ENCODE data around the gene CA7. TPM values are rescaled to one million over a fixed set of nuclear protein-coding genes. Genes with fewer than 3 reads are reported as not detected.

Gene CA7
- total RNA-seq, 1 experiment from 2014 or later = not detected

- H3K4me3 Mint-ChIP-seq (ENCODE audit: low read depth, unreplicated experiment) = no peak overlapping the region
- no peak for DNase-seq
- no TSS peak for BruUV-seq (replicated peaks)
- H3K36me3 Mint-ChIP-seq (ENCODE audit: insufficient read depth, unreplicated experiment) = no peaks in the 10 kb centered on the region
- H3K27ac Mint-ChIP-seq (ENCODE audit: unreplicated experiment) = no peak overlapping the region
- H3K9me3 Mint-ChIP-seq (ENCODE audit: low read depth, unreplicated experiment) = no peaks in the 10 kb centered on the region
- CTCF ChIA-PET = interaction anchor here (1.1 kb wide), 1 partner anchor 20 kb away, joined by 4 read pairs; no protein-coding TSS in a partner anchor
- peaks cover 8% of the 10 kb centered on the region for H3K4me1 Mint-ChIP-seq (ENCODE audit: low read depth, unreplicated experiment)
- intact Hi-C loops (cut with micrococcal nuclease; ENCODE audit: unreplicated experiment) = no loop called here
- peaks cover 86% of the 10 kb centered on the region for H3K27me3 Mint-ChIP-seq (ENCODE audit: unreplicated experiment)
- TF ChIP-seq CTCF (IDR thresholded peaks at IDR 0.05; ENCODE audit: unreplicated experiment) = no peak
Measured at GRCh38 chr16:66848172-66848571, 4.0 kb downstream of the CA7 start.

- CTCF ChIA-PET = interaction anchor here (0.6 to 1.2 kb wide), 2 partner anchors 11 to 18 kb away, joined by 3 to 4 read pairs; partner anchors contain the start of gene NAE1
- H3K27me3 Mint-ChIP-seq (ENCODE audit: unreplicated experiment) = peaks cover 86% of the 10 kb centered on the region
Measured at GRCh38 chr16:66849021-66849420, 4.8 kb downstream of the CA7 start.

GRCh38 chr16:66849549-66849948 lies 5.3 kb downstream of the CA7 start:
- no TSS peak for BruUV-seq (replicated peaks)
- intact Hi-C loops (cut with micrococcal nuclease; ENCODE audit: unreplicated experiment) = no loop called here
- Mint-ChIP-seq H3K4me3 (ENCODE audit: low read depth, unreplicated experiment) (no peak overlapping the region), H3K4me1 (ENCODE audit: low read depth, unreplicated experiment) (peaks cover 8% of the 10 kb centered on the region), H3K27me3 (ENCODE audit: unreplicated experiment) (peaks cover 86% of the 10 kb centered on the region), H3K27ac (ENCODE audit: unreplicated experiment) (no peak overlapping the region), H3K36me3 (ENCODE audit: insufficient read depth, unreplicated experiment) (no peaks in the 10 kb centered on the region), H3K9me3 (ENCODE audit: low read depth, unreplicated experiment) (no peaks in the 10 kb centered on the region)
- no peak for TF ChIP-seq CTCF (IDR thresholded peaks at IDR 0.05; ENCODE audit: unreplicated experiment)
- CTCF ChIA-PET = interaction anchor here (0.6 to 1.2 kb wide), 2 partner anchors 11 to 19 kb away, joined by 3 to 4 read pairs; partner anchors contain the start of gene NAE1
- no peak for DNase-seq

More at GRCh38 chr16:66849021-66849420, 4.8 kb downstream of the CA7 start:
- H3K9me3 Mint-ChIP-seq (ENCODE audit: low read depth, unreplicated experiment) = no peaks in the 10 kb centered on the region
- intact Hi-C loops (cut with micrococcal nuclease; ENCODE audit: unreplicated experiment) = no loop called here
- no peak overlapping the region for H3K4me3 Mint-ChIP-seq (ENCODE audit: low read depth, unreplicated experiment)
- H3K36me3 Mint-ChIP-seq (ENCODE audit: insufficient read depth, unreplicated experiment) = no peaks in the 10 kb centered on the region
- H3K27ac Mint-ChIP-seq (ENCODE audit: unreplicated experiment) = no peak overlapping the region
- no peak for DNase-seq
- no TSS peak for BruUV-seq (replicated peaks)
- peaks cover 8% of the 10 kb centered on the region for H3K4me1 Mint-ChIP-seq (ENCODE audit: low read depth, unreplicated experiment)
- no peak for TF ChIP-seq CTCF (IDR thresholded peaks at IDR 0.05; ENCODE audit: unreplicated experiment)

- intact Hi-C loops (cut with micrococcal nuclease; ENCODE audit: unreplicated experiment) = no loop called here
- TF ChIP-seq CTCF (IDR thresholded peaks at IDR 0.05; ENCODE audit: unreplicated experiment) = no peak
- CTCF ChIA-PET = interaction anchor here (1.2 kb wide), 1 partner anchor 20 kb away, joined by 3 read pairs; the partner anchor contains the start of gene NAE1
- no TSS peak for BruUV-seq (replicated peaks)
- H3K27ac Mint-ChIP-seq (ENCODE audit: unreplicated experiment) = no peak overlapping the region
- no peak for DNase-seq
- no peaks in the 10 kb centered on the region for H3K9me3 Mint-ChIP-seq (ENCODE audit: low read depth, unreplicated experiment)
- peaks cover 86% of the 10 kb centered on the region for H3K27me3 Mint-ChIP-seq (ENCODE audit: unreplicated experiment)
- no peak overlapping the region for H3K4me3 Mint-ChIP-seq (ENCODE audit: low read depth, unreplicated experiment)
- no peaks in the 10 kb centered on the region for H3K36me3 Mint-ChIP-seq (ENCODE audit: insufficient read depth, unreplicated experiment)
- peaks cover 4% of the 10 kb centered on the region for H3K4me1 Mint-ChIP-seq (ENCODE audit: low read depth, unreplicated experiment)
Measured at GRCh38 chr16:66850115-66850815, 6.1 kb downstream of the CA7 start.
